GM18873 (cell line): ENCODE results near the gene PIGO.
A peak's percentile ranks its signal among the peaks of the same experiment; 100 is the strongest.

Experiments
- ATAC-seq: cut with Tn5 transposase; IDR thresholded peaks from one replicate; pipeline ENCODE4 v1.9.1; 2021; ENCODE audit warnings: mild to moderate bottlenecking, moderate library complexity, moderate number of reproducible peaks; ENCODE audit not compliant: unreplicated experiment, low FRiP score

Gene PIGO

GRCh38 chr9:35073279-35073612, 23.1 kb downstream of the PIGO start:
- ATAC-seq = no peak

DNA sequence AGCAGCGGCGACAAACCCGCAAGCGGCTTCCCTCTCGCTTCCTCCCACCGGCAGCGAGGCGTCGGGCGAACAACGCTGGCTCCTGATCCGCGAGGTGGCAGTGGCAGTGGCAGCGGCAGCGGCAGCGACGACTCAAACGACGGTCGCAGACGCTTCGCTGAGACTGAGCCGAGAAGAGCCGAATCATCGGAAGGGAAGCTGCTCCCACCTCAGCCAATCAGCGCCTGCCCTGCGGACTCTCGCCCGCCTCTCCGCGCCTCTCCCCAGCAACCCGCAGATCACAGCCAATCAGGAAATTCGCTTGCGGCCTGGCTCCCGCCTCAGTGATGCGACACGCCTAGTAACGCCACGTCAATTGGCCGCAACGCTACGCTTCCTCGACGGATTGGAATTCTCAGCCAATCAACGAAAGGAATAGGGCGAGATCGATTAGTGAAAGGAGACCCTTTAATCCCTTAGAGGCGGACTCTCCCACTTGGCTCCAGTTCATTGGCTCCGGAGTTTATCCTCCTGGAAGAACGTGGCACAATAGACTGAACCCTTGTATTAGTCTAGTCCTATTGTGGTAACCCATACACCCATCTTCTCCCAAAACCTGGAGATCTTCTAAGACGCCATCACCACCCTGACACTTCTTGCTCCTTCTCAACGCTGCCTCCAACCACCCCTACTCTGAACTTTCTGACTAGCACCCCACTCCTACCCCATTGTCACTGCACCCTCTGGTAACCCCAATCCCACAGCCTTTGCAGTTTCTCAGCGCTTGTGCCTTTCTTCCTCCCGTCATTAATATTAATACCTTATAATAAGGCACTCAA, 23.7 kb downstream of the PIGO start, which contains the start of gene VCP:
VCP (minus strand) TSS at position 165 of the 818 bp plus-strand sequence. CDS start 272 bp downstream, outside the sequence.
- ATAC-seq = peak; percentile 91

- peak; percentile 31 for ATAC-seq
Measured at GRCh38 chr9:35071814-35072460, 24.5 kb downstream of the PIGO start.

DNA sequence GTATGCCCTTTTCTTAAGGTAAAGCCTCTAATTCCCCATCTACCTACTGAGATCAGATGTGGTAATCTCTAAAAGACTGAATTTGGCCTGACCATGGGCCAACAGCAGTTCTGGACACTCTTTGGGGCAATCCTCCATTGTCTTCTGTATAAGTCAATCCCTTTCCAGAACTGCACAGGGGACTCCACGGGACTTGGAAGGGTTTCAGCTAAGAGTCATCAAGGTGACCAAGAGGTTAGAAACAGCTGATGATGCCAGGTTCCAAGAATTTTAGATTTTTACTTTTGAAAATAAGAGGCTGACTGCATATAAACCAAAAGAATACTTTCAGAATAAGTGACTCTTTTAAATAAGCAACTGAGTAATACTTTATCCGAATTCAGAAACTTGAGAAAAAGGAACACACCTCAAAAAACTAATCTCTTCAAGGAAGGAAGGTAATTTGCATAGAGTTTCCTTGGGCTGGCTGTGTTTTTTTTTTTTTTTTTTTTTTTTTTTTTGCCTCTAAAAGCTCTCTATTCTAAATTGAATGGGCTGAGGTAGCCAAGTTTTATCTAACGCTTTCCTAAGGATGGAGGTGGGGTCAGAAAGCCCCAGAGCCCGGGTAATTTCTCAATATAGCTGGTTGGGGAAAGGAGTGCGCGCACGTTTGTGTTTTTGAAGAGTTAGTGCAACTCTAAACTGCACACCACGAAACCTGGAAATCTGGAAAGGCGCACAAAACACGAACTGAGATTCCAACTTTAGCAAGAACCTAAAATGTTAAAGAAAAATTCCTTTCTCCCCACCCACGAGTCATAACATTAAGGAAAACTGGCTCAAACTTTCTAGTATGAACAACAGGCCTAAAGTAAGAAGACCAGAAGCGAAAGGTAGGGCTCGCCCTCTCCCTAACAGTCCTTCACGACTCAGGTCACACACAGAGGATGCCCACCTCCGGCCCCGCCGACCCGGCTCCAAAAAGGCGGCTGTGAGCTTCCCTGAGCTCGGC, 25.3 kb downstream of the PIGO start:
- ATAC-seq = no peak

- ATAC-seq = no peak
Measured at GRCh38 chr9:35069020-35069419, 27.4 kb downstream of the PIGO start.

DNA sequence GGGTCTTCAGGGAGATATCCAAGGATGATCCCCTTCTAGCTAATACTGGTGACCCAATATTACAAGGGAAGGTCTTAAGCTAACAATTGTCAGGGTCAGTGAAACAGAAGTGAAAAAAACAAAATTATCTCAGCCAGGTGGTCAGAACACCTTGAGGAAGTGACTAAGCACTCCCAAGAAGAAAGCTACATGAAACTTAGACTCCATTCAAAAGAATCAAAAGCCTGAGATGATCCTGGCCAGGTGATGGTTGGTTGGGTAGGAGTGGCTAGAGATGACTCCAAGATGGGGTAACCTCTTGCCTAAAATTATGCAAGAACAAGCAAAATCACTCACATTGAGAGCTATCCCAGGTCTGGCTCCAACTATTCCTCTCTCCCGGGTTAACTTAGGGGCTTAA, 29.3 kb downstream of the PIGO start:
- ATAC-seq = no peak

DNA sequence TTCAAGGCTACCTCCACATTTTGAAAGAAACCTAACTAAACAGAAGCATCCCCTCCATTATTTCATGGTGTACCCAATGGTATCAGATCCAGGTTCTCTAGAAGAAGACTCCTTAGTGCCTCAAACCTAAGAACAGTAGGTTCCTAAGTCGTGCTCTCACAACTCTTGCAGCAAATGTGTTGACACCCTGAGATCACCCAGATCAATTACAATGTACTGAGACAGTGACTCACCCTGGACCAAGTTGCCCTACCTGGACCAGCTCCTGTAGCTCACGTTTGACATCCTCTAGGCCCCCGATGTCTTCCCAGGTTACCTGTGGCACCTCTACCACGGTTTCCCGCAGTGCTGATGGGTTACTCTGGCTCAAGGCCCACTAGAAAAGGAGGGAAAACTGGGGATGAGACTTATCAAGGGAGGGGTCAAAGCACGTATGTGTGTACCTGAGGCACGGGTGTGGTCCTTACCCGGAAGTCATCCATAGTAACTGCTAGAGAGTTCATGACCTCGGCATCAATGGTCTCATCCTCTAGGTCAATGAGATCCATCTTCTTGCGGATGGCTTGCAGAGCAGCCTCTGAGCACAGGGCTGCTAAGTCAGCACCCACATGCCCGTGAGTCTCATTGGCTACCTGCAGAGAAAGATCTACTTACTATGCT, 35.7 kb downstream of the PIGO start:
- no peak for ATAC-seq

- no peak for ATAC-seq
Measured at GRCh38 chr9:35059438-35059837, 37.0 kb downstream of the PIGO start.

DNA sequence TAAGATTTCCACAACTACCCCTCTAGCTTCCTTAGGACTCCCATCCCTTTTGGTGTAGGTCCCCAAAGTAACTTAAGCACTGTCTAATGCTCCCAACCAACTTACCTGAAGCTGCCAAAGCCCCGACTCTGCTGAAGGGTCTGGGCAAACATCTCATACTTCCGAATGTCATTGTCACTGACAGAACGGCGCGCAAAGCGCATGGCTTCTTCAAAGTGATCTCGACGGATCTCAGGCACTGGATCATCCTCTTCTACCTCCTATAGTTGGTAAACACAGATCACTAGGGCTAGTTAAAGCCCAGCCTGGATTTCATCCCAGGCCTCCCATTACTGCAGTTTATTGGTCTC, 39.1 kb downstream of the PIGO start:
- ATAC-seq = no peak

- ATAC-seq = no peak
Measured at GRCh38 chr9:35056571-35057270, 39.7 kb downstream of the PIGO start.

GRCh38 chr9:35054871-35055644, 41.3 kb downstream of the PIGO start:
- no peak for ATAC-seq

GRCh38 chr9:35054185-35054835, 42.1 kb downstream of the PIGO start:
- no peak for ATAC-seq

GRCh38 chr9:35051069-35051967, 45.1 kb downstream of the PIGO start:
- ATAC-seq = no peak

GRCh38 chr9:35048511-35048910, 47.9 kb downstream of the PIGO start:
- no peak for ATAC-seq

GRCh38 chr9:35044071-35044470, 52.3 kb downstream of the PIGO start:
- ATAC-seq = no peak

- no peak for ATAC-seq
Measured at GRCh38 chr9:35042891-35043545, 53.4 kb downstream of the PIGO start.

DNA sequence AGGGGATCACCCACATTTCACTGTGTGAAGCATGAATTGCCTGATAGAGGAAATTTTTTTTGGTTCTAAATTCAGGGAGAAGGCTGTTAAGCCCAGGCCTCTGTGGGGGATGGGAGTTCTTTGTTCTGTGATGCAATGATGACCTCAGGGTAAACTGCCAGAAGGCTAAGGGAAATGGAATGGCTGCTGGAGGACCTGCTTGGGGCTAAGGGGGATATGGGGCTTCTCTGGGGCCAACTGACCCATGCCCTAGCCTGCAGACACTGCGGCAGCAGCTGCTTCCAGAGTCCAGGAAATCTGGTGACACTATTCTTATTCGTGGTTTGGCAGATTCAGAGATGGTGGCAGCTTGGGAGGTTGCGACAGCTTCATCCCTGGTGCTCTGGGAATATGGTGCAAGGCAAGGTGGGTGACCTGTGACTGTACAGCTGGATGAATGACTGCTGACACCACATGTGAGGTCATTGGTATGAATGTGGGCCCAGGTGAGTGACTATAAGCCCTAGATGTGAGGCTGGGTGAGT, 54.2 kb downstream of the PIGO start:
- no peak for ATAC-seq
